OCI-LY3 (cell line): Measurements from ENCODE around the gene NT5DC3.

Experiments used
- CTCF ChIP-seq: fragments of 200-600, 300-600 bp; sonication (generic); IDR thresholded peaks from 2 replicates; pipeline ENCODE4 v1.5.1; 2014; ENCODE audit warnings: antibody characterized with exemption, low read length, low read depth
- EZH2phosphoT487 ChIP-seq: fragments of 200-600 bp; shearing (Covaris generic); IDR thresholded peaks from 2 replicates; pipeline ENCODE4 v1.6.1; 2018; ENCODE audit warnings: antibody characterized with exemption, mixed run types, low read depth

GRCh38 chr12:103832048-103832997 lies 8.7 kb downstream of the NT5DC3 start:
- TF ChIP-seq CTCF = no peak
- TF ChIP-seq EZH2phosphoT487 = no peak
